Neutrophil (primary cell): ENCODE results near the gene SPG11.

Source experiments
- H3K27ac ChIP-seq: fragments of 200-600 bp; sonication (generic); 2 replicates; pipeline ENCODE4 v1.5.1; 2016; ENCODE audit warnings: mild to moderate bottlenecking, moderate library complexity
- H3K27me3 ChIP-seq: fragments of 200-600 bp; sonication (generic); 2 replicates; pipeline ENCODE4 v1.6.0; 2016; ENCODE audit warnings: mild to moderate bottlenecking
- H3K36me3 ChIP-seq: fragments of 200-600 bp; sonication (generic); 2 replicates; pipeline ENCODE4 v1.5.1; 2017
- H3K4me1 ChIP-seq, 2 experiments: fragments of 200-600 bp in 1 of 2; sonication (generic) in 1 of 2; 1 replicate in 1 of 2; 2 replicates in 1 of 2; pipeline versions ENCODE4 v1.5.1 to v1.6.1; 2013 to 2016; ENCODE audit warnings: low read depth in 1 of 2, low read length in 1 of 2, mild to moderate bottlenecking in 1 of 2, moderate library complexity in 1 of 2; ENCODE audit not compliant: control insufficient read depth in 1 of 2, insufficient read depth in 1 of 2
- H3K4me3 ChIP-seq, 2 experiments: fragments of 200-600 bp in 1 of 2; sonication (generic) in 1 of 2; 1 replicate in 1 of 2; 2 replicates in 1 of 2; pipeline ENCODE4 v1.5.1; 2013 to 2016; ENCODE audit warnings: low read depth in 1 of 2, low read length in 1 of 2, mild to moderate bottlenecking in 1 of 2, moderate library complexity in 1 of 2
- H3K9me3 ChIP-seq: fragments of 200-600 bp; sonication (generic); 2 replicates; pipeline ENCODE4 v1.5.1; 2016
- CTCF ChIP-seq: fragments of 200-600 bp; sonication (generic); IDR thresholded peaks from 2 replicates; pipeline ENCODE4 v1.5.1; 2016; ENCODE audit warnings: antibody characterized with exemption

SPG11 gene

GRCh38 chr15:44573386-44573785 is 90.1 kb downstream of the SPG11 start:
- no peak overlapping the region for H3K27ac ChIP-seq
- H3K4me3 ChIP-seq, result no peak overlapping the region
- no peaks in the 10 kb centered on the region for H3K9me3 ChIP-seq
- no peaks in the 10 kb centered on the region for H3K27me3 ChIP-seq
- H3K36me3 ChIP-seq, result peaks cover 83% of the 10 kb centered on the region
- H3K4me1 ChIP-seq, result peaks cover 0 to 1% of the 10 kb centered on the region in 2 experiments
- no peak for TF ChIP-seq CTCF

GRCh38 chr15:44570361-44570760 is 93.1 kb downstream of the SPG11 start:
- Histone ChIP-seq H3K27me3 (no peaks in the 10 kb centered on the region), H3K4me3 (no peak overlapping the region), H3K36me3 (peaks cover 98% of the 10 kb centered on the region), H3K4me1 (no peaks in the 10 kb centered on the region), H3K9me3 (no peaks in the 10 kb centered on the region), H3K27ac (no peak overlapping the region)
- TF ChIP-seq CTCF, result no peak

- Histone ChIP-seq H3K4me1 (no peaks in the 10 kb centered on the region), H3K27me3 (no peaks in the 10 kb centered on the region), H3K4me3 (no peak overlapping the region), H3K27ac (no peak overlapping the region), H3K9me3 (no peaks in the 10 kb centered on the region), H3K36me3 (peaks cover 99% of the 10 kb centered on the region)
- TF ChIP-seq CTCF, result no peak
These were observed 94.1 kb downstream of the SPG11 start for GRCh38 chr15:44569316-44569715.

- Histone ChIP-seq H3K9me3 (no peaks in the 10 kb centered on the region), H3K36me3 (peaks cover 99% of the 10 kb centered on the region), H3K4me3 (no peak overlapping the region), H3K27ac (peak overlapping the region; percentile 16), H3K27me3 (no peaks in the 10 kb centered on the region), H3K4me1 (no peaks in the 10 kb centered on the region)
- TF ChIP-seq CTCF, result no peak
These were observed 95.1 kb downstream of the SPG11 start for GRCh38 chr15:44568338-44568737.

GRCh38 chr15:44566155-44566540 is 97.3 kb downstream of the SPG11 start:
- no peak for TF ChIP-seq CTCF
- peaks cover 100% of the 10 kb centered on the region for H3K36me3 ChIP-seq
- H3K27ac ChIP-seq, result no peak overlapping the region
- no peaks in the 10 kb centered on the region for H3K9me3 ChIP-seq
- H3K4me1 ChIP-seq, result no peaks in the 10 kb centered on the region
- H3K4me3 ChIP-seq, result no peak overlapping the region
- no peaks in the 10 kb centered on the region for H3K27me3 ChIP-seq
